Measurements from ENCODE around the gene OPALIN.

DNA sequence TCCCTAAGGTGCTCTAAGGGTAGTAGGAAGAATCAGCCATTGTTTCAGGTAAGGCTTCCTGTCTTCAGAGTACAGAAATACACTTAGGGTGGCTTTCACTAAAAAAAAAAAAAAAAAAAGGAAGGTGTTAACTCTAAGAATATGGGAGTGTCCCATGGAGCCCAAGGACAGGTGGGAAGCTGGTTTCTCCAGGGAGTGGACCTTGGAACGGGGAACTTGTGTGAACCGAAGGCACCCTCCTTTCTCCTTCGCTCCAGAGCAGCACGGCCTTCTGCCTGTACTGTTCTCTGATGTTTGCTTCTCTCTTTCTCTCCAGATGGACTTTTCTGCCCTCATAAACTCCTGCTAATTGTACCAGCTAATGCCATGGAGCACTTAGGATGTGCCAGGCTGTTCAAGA lies 6.2 kb downstream of the OPALIN start:
- TF ChIP-seq, protein P1, sequence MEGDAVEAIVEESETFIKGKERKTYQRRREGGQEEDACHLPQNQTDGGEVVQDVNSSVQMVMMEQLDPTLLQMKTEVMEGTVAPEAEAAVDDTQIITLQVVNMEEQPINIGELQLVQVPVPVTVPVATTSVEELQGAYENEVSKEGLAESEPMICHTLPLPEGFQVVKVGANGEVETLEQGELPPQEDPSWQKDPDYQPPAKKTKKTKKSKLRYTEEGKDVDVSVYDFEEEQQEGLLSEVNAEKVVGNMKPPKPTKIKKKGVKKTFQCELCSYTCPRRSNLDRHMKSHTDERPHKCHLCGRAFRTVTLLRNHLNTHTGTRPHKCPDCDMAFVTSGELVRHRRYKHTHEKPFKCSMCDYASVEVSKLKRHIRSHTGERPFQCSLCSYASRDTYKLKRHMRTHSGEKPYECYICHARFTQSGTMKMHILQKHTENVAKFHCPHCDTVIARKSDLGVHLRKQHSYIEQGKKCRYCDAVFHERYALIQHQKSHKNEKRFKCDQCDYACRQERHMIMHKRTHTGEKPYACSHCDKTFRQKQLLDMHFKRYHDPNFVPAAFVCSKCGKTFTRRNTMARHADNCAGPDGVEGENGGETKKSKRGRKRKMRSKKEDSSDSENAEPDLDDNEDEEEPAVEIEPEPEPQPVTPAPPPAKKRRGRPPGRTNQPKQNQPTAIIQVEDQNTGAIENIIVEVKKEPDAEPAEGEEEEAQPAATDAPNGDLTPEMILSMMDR (IDR thresholded peaks at IDR 0.05) = no peak
- TF ChIP-seq POLR2A (IDR thresholded peaks at IDR 0.05) (no peak), POLR2AphosphoS5 (IDR thresholded peaks at IDR 0.05) (no peak)

All from breast epithelium (tissue), 3 donors.